ENCODE results near the gene CALR3. TPM values are rescaled to one million over a fixed set of nuclear protein-coding genes. Genes with fewer than 3 reads are reported as not detected.

Gene CALR3
- total and polyA plus RNA-seq, 2 of the 8 experiments (the other 6 are each of a cell fraction or from before 2014, with no cell fraction given) = 0.11 to 0.32 TPM

- TF ChIP-seq BCL11A (IDR thresholded peaks at IDR 0.05; ENCODE audit: low read depth in 2 of 2, low read length in 2 of 2) (no peak), SUZ12 (IDR thresholded peaks at IDR 0.05; ENCODE audit: low read length) (no peak), GTF2F1 (IDR thresholded peaks at IDR 0.05; ENCODE audit: borderline replicate concordance, low read depth, low read length) (no peak), GABPA (IDR thresholded peaks at IDR 0.05; ENCODE audit: borderline replicate concordance, insufficient read depth, low read length) (no peak), JUND (IDR thresholded peaks at IDR 0.05; ENCODE audit: low read length) (no peak), TAF1 (IDR thresholded peaks at IDR 0.05; ENCODE audit: low read depth, low read length) (no peak), CHD2 (IDR thresholded peaks at IDR 0.05; ENCODE audit: low read length) (no peak), KDM1A (IDR thresholded peaks at IDR 0.05; ENCODE audit: borderline replicate concordance, low read length) (no peak), SP4 (IDR thresholded peaks at IDR 0.05; ENCODE audit: low read length) (no peak), BACH1 (IDR thresholded peaks at IDR 0.05; ENCODE audit: low read length) (no peak), CBX5 (IDR thresholded peaks at IDR 0.05; ENCODE audit: low read depth, low read length) (no peak)
Observed at GRCh38 chr19:16429066-16429758, 66.8 kb downstream of the CALR3 start (continued).

Small RNA genes lying within 50 kb of the gene (small RNA-seq; reads per million reads assigned to genes)
- not detected for gene RN7SL146P (ENCODE audit: insufficient read depth)

Other genes with a start within 250 kb of the CALR3 start
- 0.19 and 0.52 TPM in 2 replicates for gene KLF2, start 171.3 kb downstream of the CALR3 start, total RNA-seq (2021; fragmentation: NEBNext Ultra II Directional; extraction: Animal tissue kit (Norgen Biotek cat#: 25700))
- gene KLF2, start 171.3 kb downstream of the CALR3 start, polyA plus RNA-seq (2011; rRNA removed) = 0.11 and 0.33 TPM in 2 replicates
- gene EPS15L1, start 24.2 kb downstream of the CALR3 start, total RNA-seq (2021; fragmentation: NEBNext Ultra II Directional; extraction: Animal tissue kit (Norgen Biotek cat#: 25700)) = 36.6 and 37.2 TPM in 2 replicates
- 17.6 and 22.4 TPM in 2 replicates for gene EPS15L1, start 24.2 kb downstream of the CALR3 start, polyA plus RNA-seq (2011; rRNA removed)
- 4.2 and 4.5 TPM in 2 replicates for gene C19orf44, start 227 bp upstream of the CALR3 start, total RNA-seq (2021; fragmentation: NEBNext Ultra II Directional; extraction: Animal tissue kit (Norgen Biotek cat#: 25700))
- gene C19orf44, start 227 bp upstream of the CALR3 start, polyA plus RNA-seq (2011; rRNA removed) = 2.1 and 2.8 TPM in 2 replicates
- 72.5 and 73.7 TPM in 2 replicates for gene CHERP, start 46.3 kb upstream of the CALR3 start, total RNA-seq (2021; fragmentation: NEBNext Ultra II Directional; extraction: Animal tissue kit (Norgen Biotek cat#: 25700))
- 13.9 and 23.9 TPM in 2 replicates for gene CHERP, start 46.3 kb upstream of the CALR3 start, polyA plus RNA-seq (2011; rRNA removed)
- gene SLC35E1, start 76.2 kb upstream of the CALR3 start, total RNA-seq (2021; fragmentation: NEBNext Ultra II Directional; extraction: Animal tissue kit (Norgen Biotek cat#: 25700)) = 26.0 and 28.5 TPM in 2 replicates
- gene SLC35E1, start 76.2 kb upstream of the CALR3 start, polyA plus RNA-seq (2011; rRNA removed) = 31.2 and 31.9 TPM in 2 replicates
- 10.7 and 12.3 TPM in 2 replicates for gene MED26, start 132.0 kb upstream of the CALR3 start, total RNA-seq (2021; fragmentation: NEBNext Ultra II Directional; extraction: Animal tissue kit (Norgen Biotek cat#: 25700))
- gene MED26, start 132.0 kb upstream of the CALR3 start, polyA plus RNA-seq (2011; rRNA removed) = 5.3 and 6.2 TPM in 2 replicates
- 67.5 and 69.9 TPM in 2 replicates for gene SMIM7, start 164.0 kb upstream of the CALR3 start, total RNA-seq (2021; fragmentation: NEBNext Ultra II Directional; extraction: Animal tissue kit (Norgen Biotek cat#: 25700))
- 51.7 and 55.5 TPM in 2 replicates for gene SMIM7, start 164.0 kb upstream of the CALR3 start, polyA plus RNA-seq (2011; rRNA removed)
- 8.9 and 9.8 TPM in 2 replicates for gene TMEM38A, start 165.0 kb upstream of the CALR3 start, total RNA-seq (2021; fragmentation: NEBNext Ultra II Directional; extraction: Animal tissue kit (Norgen Biotek cat#: 25700))
- gene TMEM38A, start 165.0 kb upstream of the CALR3 start, polyA plus RNA-seq (2011; rRNA removed) = 9.2 and 11.2 TPM in 2 replicates
- not detected in 2 replicates for gene NWD1, start 223.7 kb upstream of the CALR3 start, total RNA-seq (2021; fragmentation: NEBNext Ultra II Directional; extraction: Animal tissue kit (Norgen Biotek cat#: 25700))
- gene NWD1, start 223.7 kb upstream of the CALR3 start, polyA plus RNA-seq (2011; rRNA removed) = 0.02 TPM in 2 replicates

Measured in H1 (cell line).